ENCODE measurements around the gene DTD2. TPM values are rescaled to one million over a fixed set of nuclear protein-coding genes. Genes with fewer than 3 reads are reported as not detected.

The DTD2 gene
- total RNA-seq, 1 experiment from 2014 or later, result 16.7 TPM

GRCh38 chr14:31429791-31430190 lies 27.5 kb downstream of the DTD2 start:
- DNase-seq (ENCODE audit: low spot score) (no peak), ATAC-seq (no peak)
- Mint-ChIP-seq H3K27ac (no peak overlapping the region), H3K9me3 (peaks cover 12% of the 10 kb centered on the region), H3K27me3 (ENCODE audit: low read depth) (no peaks in the 10 kb centered on the region; the same call in 1 of the 2 replicates), H3K4me3 (no peak overlapping the region), H3K36me3 (peaks cover 14% of the 10 kb centered on the region), H3K4me1 (peaks cover 16% of the 10 kb centered on the region)
- no peak for TF ChIP-seq NFE2L1 (CRISPR knock-in tag; IDR thresholded peaks at IDR 0.05)
- TF ChIP-seq NFATC4 (CRISPR knock-in tag; IDR thresholded peaks at IDR 0.05), result no peak
- no peak for TF ChIP-seq GABPB1 (CRISPR knock-in tag; IDR thresholded peaks at IDR 0.05)
- TF ChIP-seq SMAD4 (CRISPR knock-in tag; IDR thresholded peaks at IDR 0.05), result no peak
- TF ChIP-seq TEAD1 (CRISPR knock-in tag; IDR thresholded peaks at IDR 0.05), result no peak
- no peak for TF ChIP-seq CREB1 (CRISPR knock-in tag; IDR thresholded peaks at IDR 0.05)
- no peak for TF ChIP-seq TCF7 (CRISPR knock-in tag; IDR thresholded peaks at IDR 0.05; ENCODE audit: low read depth)
- no peak for TF ChIP-seq ZNF671 (CRISPR knock-in tag; IDR thresholded peaks at IDR 0.05)
- no peak for TF ChIP-seq SOX15 (CRISPR knock-in tag; IDR thresholded peaks at IDR 0.05)
- no peak for TF ChIP-seq ZNF232 (CRISPR knock-in tag; IDR thresholded peaks at IDR 0.05)
- TF ChIP-seq JUN (CRISPR knock-in tag; IDR thresholded peaks at IDR 0.05), result no peak
- TF ChIP-seq STAT6 (CRISPR knock-in tag; conservative IDR thresholded peaks at IDR 0.05; ENCODE audit: low read depth), result no peak
- no peak for TF ChIP-seq E2F4 (CRISPR knock-in tag; IDR thresholded peaks at IDR 0.05; ENCODE audit: borderline replicate concordance, low read depth)
- TF ChIP-seq SP1 (CRISPR knock-in tag; conservative IDR thresholded peaks at IDR 0.05), result no peak
- TF ChIP-seq ESRRA (CRISPR knock-in tag; IDR thresholded peaks at IDR 0.05; ENCODE audit: borderline replicate concordance), result no peak
- no peak for TF ChIP-seq MYBL2 (CRISPR knock-in tag; IDR thresholded peaks at IDR 0.05)
- POLR2A ChIA-PET, result no interaction called here
- CTCF ChIA-PET, result no interaction called here

GRCh38 chr14:31428011-31428410 lies 29.3 kb downstream of the DTD2 start:
- DNase-seq (ENCODE audit: low spot score) (no peak), ATAC-seq (no peak)
- peaks cover 13% of the 10 kb centered on the region for H3K36me3 Mint-ChIP-seq
- TF ChIP-seq CREM (CRISPR knock-in tag; IDR thresholded peaks at IDR 0.05), result no peak
- TF ChIP-seq ZNF396 (CRISPR knock-in tag; IDR thresholded peaks at IDR 0.05; ENCODE audit: borderline replicate concordance), result no peak
- TF ChIP-seq ZBTB43 (CRISPR knock-in tag; IDR thresholded peaks at IDR 0.05), result no peak
- no peak for TF ChIP-seq KAT7 (CRISPR knock-in tag; IDR thresholded peaks at IDR 0.05; ENCODE audit: borderline replicate concordance)
- TF ChIP-seq NFE2L1 (CRISPR knock-in tag; IDR thresholded peaks at IDR 0.05), result no peak
- TF ChIP-seq GABPB1 (CRISPR knock-in tag; IDR thresholded peaks at IDR 0.05), result no peak
- no peak overlapping the region for H3K27ac Mint-ChIP-seq
- H3K4me3 Mint-ChIP-seq, result no peak overlapping the region
- no peaks in the 10 kb centered on the region; the same call in 1 of the 2 replicates for H3K27me3 Mint-ChIP-seq (ENCODE audit: low read depth)
- H3K4me1 Mint-ChIP-seq, result peaks cover 16% of the 10 kb centered on the region
- POLR2A ChIA-PET, result interaction anchor here (0.5 to 1.6 kb wide), 2 partner anchors 8 to 168 kb away, joined by 3 to 7 read pairs; partner anchors contain the start of gene HEATR5A
- CTCF ChIA-PET, result interaction anchor here (1.2 to 1.7 kb wide), 2 partner anchors 8 to 11 kb away, joined by 3 to 4 read pairs; partner anchors contain the start of gene HEATR5A
- H3K9me3 Mint-ChIP-seq, result peaks cover 12% of the 10 kb centered on the region
